Dermis microvascular lymphatic vessel endothelial cell (primary cell): ENCODE results near the gene PRSS33. TPM values are rescaled to one million over a fixed set of nuclear protein-coding genes. Genes with fewer than 3 reads are reported as not detected.

Source experiments
- DNase-seq, 2 donors: peaks; one replicate each; pipeline versions ENCODE4 v3.0.0 to v3.0.0-alpha.2; 2010; ENCODE audit warnings: low read depth in 2 of 2
- total RNA-seq: library from RNA; depleted of rRNA; stranded (reverse); fragments of >200 nt; gene quantifications from 2 replicates; pipeline ENCODE4 v1.2.1, GENCODE V29; 2014

The PRSS33 gene
- total RNA-seq, 1 donor from 2014 or later = not detected

DNA sequence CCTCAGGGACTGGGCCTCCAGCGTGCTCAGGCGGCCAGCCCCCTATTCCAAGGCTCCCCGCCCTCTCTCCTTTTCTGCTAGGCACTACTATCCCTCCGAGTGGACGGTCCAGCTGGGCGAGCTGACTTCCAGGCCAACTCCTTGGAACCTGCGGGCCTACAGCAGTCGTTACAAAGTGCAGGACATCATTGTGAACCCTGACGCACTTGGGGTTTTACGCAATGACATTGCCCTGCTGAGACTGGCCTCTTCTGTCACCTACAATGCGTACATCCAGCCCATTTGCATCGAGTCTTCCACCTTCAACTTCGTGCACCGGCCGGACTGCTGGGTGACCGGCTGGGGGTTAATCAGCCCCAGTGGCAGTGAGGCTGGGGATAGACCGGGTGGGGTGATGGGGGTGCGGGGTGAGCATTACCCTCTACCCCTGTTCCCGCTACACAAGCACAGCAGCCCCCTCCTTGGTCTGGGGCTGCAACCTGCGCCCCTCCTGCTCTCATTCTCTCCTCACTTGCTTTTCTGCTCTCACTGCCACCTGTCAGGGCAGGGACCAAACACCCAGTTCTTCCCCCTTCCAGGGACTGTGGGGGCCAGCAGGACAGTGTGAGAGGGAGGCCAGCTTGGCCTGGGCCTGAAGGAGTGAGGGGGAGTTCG, 12.0 kb upstream of the PRSS33 start:
- DNase-seq = no peak

DNA sequence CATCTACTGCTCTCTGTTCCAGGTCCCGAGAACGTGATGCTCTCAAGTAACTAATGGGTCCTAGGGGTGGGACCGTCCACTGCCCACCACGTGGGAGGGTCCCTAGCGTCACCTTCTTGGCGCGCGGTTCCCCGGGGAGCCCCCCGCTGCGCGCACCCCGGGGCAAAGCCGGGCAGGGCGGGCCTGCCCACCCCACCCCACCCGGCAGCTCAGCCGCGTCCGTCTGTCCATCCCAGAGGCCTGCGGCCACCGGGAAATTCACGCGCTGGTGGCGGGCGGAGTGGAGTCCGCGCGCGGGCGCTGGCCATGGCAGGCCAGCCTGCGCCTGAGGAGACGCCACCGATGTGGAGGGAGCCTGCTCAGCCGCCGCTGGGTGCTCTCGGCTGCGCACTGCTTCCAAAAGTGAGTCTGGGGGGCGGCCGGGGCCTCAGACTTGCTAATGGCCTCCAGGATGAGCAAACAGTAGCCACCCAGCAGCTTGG, 11.4 kb upstream of the PRSS33 start:
- DNase-seq = no peak

- no peak for DNase-seq
Observed at GRCh38 chr16:2795395-2796143, 8.2 kb upstream of the PRSS33 start.

DNA sequence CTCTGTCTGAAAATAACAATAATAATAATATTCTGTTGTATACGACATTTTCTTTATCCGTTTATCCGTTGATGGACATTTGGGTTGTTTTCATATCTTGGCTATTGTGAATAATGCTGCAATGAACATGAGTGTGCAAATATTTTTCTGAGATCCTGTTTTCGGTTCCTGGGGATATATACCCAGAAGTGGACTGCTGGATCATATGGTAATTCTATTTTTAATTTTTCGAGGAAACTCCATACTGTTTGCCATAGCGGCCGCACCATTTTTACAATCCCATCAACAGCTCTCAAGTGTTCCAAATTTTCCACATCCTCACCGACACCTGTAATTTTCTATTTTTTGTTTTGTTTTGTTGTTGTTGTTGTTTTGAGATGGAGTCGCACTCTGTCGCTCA, 5.6 kb upstream of the PRSS33 start:
- DNase-seq = no peak

GRCh38 chr16:2791174-2791573, 3.8 kb upstream of the PRSS33 start:
- no peak for DNase-seq

DNA sequence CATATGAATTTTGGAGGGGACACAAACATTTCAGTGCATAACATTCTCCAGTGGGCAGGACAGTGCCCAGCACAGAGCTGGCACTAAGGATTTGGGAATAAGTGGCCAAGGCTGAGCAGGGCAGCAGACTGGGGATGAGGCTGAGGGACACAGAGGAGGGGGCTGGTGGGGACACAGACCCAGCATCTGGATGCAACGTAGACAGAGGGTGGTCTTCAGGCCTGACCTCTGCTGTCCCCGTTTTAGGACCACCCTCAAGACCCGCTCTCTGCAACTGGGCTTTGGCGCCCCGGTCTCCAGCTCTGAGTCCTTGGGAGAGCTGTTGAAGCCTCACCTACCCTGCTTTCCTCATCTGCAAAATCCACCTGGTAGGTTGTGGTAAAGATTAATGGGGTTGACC, 3.3 kb upstream of the PRSS33 start:
- DNase-seq = no peak

GRCh38 chr16:2787961-2788360, 601 bp upstream of the PRSS33 start:
- DNase-seq = no peak

DNA sequence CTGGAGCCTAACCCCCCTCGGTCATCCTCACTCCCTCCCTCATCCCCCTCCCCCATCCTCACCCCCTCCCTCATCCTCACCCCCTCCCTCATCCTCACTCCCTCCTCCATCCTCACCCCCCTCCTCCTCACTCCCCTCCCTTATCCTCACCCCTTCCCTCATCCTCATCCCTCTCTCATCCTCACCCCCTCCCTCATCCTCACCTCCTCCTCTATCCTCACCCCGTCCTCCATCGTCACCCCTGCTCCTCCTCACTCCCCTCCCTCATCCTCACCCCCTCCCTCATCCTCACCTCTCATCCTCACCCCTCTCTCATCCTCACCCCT, 571 bp downstream of the PRSS33 start:
- no peak for DNase-seq

DNA sequence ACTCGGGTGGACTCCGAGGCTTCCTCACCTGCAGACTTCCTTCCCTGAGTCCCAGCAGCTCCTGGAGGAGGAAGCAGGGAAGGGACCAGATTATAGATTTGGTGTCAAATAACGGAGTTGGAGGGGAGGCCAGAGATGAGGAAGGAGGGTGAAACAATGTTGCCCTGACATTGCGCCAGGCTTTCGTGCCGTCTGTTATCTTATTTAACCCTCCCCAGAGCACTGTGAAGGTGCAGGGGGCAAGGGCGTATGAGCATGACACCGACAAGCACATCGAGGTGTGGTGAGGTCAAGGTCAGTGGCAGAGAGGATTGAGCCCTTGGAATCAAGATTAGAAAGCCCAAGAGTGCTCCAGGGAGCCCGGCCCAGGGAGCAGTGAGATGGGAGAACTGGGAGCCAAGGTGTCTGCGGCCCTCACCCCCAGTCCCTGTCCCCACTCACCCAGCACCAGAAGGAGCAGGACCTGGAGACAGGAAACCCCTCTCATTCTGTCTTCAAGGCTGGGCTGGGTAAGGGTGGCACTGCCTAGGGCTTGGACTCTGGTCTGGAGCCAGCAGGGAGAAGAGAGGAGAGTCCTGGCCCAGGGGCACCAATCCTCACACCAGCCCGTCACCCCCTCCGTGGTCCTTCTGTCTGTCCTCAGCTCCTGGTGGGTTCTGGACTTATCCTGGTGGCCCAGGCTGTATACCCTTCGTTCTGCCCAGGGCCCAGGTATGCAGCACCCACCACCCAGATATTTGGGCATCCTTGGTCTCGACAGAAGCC, 1.1 kb downstream of the PRSS33 start:
- DNase-seq = no peak

DNA sequence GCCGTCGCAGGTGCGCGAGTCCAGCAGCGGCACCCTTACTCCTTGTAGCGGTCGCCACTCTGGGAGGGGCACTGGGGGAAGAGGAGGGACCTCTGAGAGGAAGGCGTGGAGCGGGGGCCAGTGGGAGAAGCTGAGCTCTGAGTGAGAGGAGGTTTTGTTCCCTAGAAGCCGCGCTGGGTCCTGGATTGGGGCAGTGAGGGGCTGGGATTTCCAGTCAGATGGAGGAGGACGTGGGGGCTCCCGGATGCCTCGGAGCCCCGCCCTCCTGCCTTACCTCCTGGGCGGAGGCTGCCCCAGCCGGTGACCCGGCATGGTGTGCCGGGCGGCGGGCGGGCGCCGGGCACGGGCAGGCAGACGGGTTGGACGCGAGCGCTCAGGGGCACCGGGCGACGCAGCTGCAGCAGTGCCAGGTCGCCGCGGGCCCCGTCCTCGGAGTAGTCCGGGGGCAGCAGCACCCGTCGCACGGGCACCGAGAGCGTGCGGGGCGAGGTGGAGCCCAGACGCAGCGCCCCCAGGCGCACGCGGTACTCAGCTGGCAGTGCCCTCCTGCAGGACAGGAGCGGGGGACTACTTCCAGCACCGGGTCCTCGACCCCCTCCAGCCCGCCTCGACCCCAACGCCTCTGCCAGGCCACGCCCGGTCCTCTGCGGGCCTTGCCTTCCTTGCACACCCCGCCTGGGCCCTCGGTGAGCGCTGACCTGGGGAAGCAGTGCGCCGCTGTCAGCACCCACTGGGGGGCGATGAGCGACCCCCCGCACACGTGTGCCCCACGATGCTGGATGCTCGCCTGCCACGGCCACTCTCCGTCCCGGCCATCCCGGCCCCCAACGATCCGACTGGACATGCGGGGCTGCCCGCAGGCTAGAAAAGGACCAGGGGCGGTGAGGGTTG, 2.0 kb downstream of the PRSS33 start:
- no peak for DNase-seq

DNA sequence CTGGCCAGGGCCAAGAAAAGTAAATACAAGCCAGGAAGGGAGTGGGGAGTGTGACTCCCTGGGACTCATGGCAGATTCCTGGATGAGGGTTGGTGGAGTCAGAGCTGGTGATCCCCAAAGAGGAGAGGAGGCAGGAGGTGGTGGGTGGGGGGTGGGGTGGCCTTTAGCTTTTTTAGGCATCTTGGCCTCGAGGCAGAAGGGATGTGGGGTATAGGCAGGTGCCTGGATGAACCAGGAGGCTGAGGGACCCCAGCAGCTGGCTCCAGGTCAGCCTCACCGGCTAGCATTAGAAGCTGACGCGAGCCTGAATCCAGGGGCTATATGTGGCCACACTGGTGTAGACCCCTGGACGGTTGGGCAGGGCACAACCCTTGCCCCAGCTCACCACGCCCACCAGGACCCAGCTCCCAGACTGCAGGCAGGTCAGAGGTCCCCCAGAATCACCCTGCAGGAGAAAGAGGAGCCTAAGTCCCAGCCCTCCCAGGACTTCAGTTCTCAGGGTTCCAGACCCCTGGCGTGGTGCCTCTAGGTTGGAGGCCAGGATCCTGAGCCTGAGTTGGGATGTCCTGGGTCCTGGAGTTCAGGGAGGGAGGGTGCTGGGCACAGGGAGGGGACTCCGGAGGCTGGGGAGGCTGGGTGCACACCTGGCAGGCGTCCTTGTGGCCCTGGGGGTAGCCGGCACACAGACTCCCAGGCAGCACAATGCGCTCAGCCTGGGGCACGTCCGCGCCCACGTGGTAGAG, 2.8 kb downstream of the PRSS33 start:
- DNase-seq = no peak

DNA sequence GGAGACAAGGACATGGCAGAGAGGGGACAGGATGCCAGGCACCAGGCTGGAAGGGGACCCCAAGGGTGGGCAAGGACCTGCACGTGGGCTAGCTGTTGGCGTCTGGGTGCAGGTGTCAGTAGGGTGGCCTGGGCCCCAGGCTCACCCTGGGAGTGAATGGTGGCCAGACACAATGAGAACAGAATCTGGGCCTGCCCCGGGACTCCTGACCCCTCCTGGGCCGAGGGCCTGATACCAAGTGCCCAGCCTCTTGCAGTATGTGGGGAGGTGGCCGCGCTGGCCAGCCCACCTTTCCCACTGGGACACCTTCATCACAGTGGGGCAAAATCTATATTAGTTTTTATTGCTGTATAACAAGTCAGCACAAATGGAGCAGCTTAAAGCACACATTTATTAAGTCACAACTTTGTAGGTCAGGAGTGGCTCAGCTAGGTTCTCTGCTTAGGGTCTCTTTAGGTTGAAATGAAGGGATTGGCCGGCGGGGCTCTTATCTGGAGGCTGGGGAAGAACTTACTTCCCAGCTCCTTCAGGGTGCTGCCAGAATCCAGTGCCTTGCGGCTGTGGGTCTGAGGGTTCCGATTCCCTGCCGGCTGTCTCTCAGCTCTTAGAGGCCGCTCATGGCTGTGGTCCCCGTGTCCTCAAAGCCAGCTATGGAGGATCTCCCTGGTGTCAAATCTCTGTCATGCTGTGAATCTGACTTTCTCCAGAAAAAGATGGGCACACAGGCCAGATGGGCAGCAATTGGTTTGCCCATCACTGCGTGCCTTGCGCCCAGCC, 3.6 kb downstream of the PRSS33 start:
- DNase-seq = no peak

- DNase-seq = no peak
Observed at GRCh38 chr16:2782583-2783351, 4.6 kb downstream of the PRSS33 start.

DNA sequence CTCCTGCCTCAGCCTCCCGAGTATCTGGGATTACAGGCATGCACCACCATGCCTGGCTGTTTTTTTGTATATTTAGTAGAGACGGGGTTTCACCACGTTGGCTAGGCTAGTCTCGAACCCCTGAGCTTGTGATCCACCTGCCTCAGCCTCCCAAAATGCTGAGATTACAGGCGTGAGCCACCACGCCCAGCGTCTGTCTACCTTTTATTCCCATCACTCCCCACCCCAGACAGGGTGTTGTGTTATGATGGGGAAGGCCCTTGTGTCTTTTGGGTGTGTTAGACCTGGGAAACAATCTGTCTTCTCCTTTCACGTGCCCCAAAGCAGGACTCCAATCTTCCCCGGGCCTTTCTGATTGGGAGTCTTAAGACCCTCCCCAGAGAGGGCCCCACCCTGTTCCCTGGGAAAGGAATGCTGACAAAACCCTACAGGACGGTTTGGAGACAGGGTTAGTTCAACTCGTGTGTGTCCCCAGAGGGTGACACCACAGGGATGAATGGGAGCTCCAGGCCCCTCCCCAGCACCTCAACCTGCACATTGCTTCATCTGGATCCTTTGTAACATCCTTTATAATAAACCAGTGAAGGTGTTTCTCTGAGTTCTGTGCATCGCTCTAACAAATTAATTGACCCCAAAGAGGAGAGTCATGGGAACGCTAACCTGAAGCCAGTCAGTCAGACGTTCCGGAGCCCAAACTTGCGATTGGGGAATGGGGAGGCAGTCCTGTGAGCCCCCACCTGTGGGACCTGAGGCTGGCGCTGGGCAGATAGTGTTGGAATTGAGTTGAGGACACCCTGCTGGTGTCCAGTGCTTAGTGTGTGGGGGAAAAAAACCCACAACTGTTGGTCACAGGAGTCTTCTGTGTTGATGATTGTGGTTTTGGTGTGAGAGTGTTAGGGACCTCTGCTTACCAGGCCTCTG, 7.1 kb downstream of the PRSS33 start:
- no peak for DNase-seq

DNA sequence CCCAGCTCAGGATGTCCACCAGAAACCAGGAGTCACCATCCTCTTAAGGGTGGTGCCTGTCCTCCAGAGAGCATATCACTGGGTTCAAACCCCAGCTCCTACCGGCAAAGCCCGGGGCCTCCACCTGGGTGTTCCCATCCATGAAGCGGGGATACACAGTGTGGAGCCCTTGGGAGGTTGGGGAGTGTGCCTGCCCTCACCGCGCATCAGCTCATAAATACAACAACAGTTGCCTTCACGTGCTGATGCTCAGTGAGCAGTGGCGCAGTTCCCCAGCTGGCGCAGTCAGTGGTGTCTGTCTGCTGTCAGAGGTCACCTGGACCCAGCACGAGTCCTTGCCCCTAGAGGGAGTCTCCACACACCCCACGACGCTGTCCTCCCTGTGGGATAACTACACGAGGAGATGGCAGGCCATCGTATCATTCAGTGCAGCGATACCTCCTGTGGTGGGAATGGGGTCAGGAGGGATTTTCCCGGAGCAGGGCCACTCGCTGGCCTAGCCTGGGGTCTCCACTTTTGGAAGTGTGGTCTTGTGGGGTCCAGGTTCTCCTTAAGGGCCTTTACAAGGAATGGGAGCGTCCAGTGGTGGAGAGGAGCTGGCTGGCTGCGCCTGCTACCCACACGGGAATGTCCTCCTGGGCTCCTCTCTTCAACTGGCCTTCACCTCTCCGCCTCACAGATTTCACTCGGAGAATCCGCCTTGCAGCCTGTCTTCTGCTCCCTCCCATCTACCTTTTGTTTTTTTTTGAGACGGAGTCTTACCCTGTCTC, 8.0 kb downstream of the PRSS33 start:
- DNase-seq = no peak

DNA sequence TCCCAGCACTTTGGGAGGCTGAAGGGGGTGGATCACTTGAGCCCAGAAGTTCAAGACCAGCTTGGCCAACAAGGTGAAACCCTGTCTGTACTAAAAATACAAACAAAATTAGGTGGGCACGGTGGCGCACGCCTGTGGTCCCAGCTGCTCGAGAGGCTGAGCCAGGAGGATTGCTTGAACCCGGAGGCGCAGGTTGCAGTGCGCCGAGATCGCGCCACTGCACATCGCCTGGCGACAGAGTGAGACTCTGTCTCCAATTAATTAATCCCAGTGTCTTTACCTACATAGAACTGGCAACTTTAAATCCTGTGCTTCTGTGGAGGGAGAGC, 8.8 kb downstream of the PRSS33 start:
- DNase-seq = no peak

DNA sequence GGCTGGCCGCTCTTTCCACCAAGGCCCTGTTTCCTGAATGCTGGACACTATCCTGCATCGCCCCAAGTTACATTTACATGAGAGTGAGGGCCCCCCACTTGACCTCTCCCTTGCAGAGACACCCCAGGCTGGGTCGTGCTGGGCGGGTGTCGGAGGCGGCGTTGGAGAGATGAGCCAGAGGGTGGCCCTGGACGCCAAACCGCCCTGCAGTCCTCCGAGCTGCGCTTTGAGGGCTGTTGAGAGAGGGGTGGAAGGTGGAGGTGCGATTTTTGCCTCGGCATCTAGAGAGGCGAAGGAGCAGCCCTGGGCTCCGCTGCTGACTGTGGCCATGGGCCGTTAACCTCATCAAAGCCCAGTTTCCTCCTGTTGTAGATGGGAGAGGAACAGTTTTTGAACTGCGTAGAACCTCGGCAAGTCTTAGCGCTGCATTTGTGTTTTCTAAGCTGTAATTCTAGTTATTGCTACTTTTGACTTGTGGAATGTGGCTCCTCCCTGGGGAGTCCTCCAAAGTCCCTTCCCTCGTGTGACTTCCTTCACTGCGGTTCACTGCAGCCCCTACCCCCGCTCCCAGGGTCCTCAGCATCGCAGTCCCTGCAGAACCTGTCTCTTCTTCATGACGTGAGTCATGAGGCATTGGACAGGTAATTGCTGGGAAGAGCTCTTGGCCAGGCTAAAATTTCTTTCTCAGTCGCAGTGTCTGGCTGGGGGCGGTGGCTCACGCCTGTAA, 9.3 kb downstream of the PRSS33 start:
- peak in 1 of 2 donors; percentile 12 for DNase-seq
